HG03175 (cell line): ENCODE results near the gene EEF1AKMT3.
"Not testable (repeated sequence)": the region's sequence is repeated elsewhere in the genome, so short reads cannot be mapped to it uniquely, and the experiment has no call there.

Experiments used
- ATAC-seq: cut with Tn5 transposase; IDR thresholded peaks from one replicate; pipeline ENCODE4 v1.9.1; 2021; ENCODE audit warnings: mild to moderate bottlenecking, moderate library complexity; ENCODE audit not compliant: unreplicated experiment

The EEF1AKMT3 gene

GRCh38 chr12:57815177-57816000 is 43.0 kb downstream of the EEF1AKMT3 start:
- no peak for ATAC-seq

- no peak for ATAC-seq
Observed at GRCh38 chr12:57816001-57816854, 43.8 kb downstream of the EEF1AKMT3 start.

GRCh38 chr12:57816855-57817151 is 44.4 kb downstream of the EEF1AKMT3 start:
- ATAC-seq: no peak

- ATAC-seq: no peak
Observed at GRCh38 chr12:57817261-57817989, 45.0 kb downstream of the EEF1AKMT3 start.

GRCh38 chr12:57817990-57818331 is 45.5 kb downstream of the EEF1AKMT3 start:
- ATAC-seq: not testable (repeated sequence)

GRCh38 chr12:57820119-57820518 is 47.7 kb downstream of the EEF1AKMT3 start:
- not testable (repeated sequence) for ATAC-seq

GRCh38 chr12:57821015-57821414 is 48.6 kb downstream of the EEF1AKMT3 start:
- not testable (repeated sequence) for ATAC-seq

GRCh38 chr12:57821474-57822214 is 49.2 kb downstream of the EEF1AKMT3 start:
- no peak for ATAC-seq

GRCh38 chr12:57822392-57823130 is 50.1 kb downstream of the EEF1AKMT3 start:
- no peak for ATAC-seq

- ATAC-seq: no peak
Observed at GRCh38 chr12:57823131-57823907, 50.9 kb downstream of the EEF1AKMT3 start.

GRCh38 chr12:57823908-57824640 is 51.7 kb downstream of the EEF1AKMT3 start:
- ATAC-seq: no peak

- no peak for ATAC-seq
Observed at GRCh38 chr12:57825451-57825850, 53.0 kb downstream of the EEF1AKMT3 start.

- ATAC-seq: no peak
Observed at GRCh38 chr12:57826400-57826799, 54.0 kb downstream of the EEF1AKMT3 start.

- no peak for ATAC-seq
Observed at GRCh38 chr12:57826966-57827365, 54.6 kb downstream of the EEF1AKMT3 start.

GRCh38 chr12:57829025-57829777 is 56.8 kb downstream of the EEF1AKMT3 start:
- ATAC-seq: no peak

GRCh38 chr12:57830393-57830792 is 58.0 kb downstream of the EEF1AKMT3 start:
- ATAC-seq: no peak
